ENCODE measurements around the gene REC8.

Gene REC8

GRCh38 chr14:24159777-24160498 lies 11.9 kb upstream of the REC8 start:
- DNase-seq (ENCODE audit: extremely low read depth in 1 of 2, low read depth in 1 of 2) = no peak

- no peak for DNase-seq (ENCODE audit: extremely low read depth in 1 of 2, low read depth in 1 of 2)
Measured at GRCh38 chr14:24160499-24160849, 11.4 kb upstream of the REC8 start.

GRCh38 chr14:24160850-24161804 lies 10.8 kb upstream of the REC8 start, which contains the start of gene IRF9:
TSS of gene IRF9 (plus strand) at chr14:24161265. CDS start at chr14:24162145, 880 bp downstream.
- DNase-seq (ENCODE audit: extremely low read depth in 1 of 2, low read depth in 1 of 2) = peak; percentile 88 to 92

- no peak for DNase-seq (ENCODE audit: extremely low read depth in 1 of 2, low read depth in 1 of 2)
Measured at GRCh38 chr14:24162093-24162492, 9.8 kb upstream of the REC8 start.

GRCh38 chr14:24164518-24164991 lies 7.3 kb upstream of the REC8 start:
- DNase-seq (ENCODE audit: extremely low read depth in 1 of 2, low read depth in 1 of 2) = no peak

- DNase-seq (ENCODE audit: extremely low read depth in 1 of 2, low read depth in 1 of 2) = no peak
Measured at GRCh38 chr14:24165785-24166184, 6.1 kb upstream of the REC8 start.

GRCh38 chr14:24167469-24168114 lies 4.3 kb upstream of the REC8 start:
- DNase-seq (ENCODE audit: extremely low read depth in 1 of 2, low read depth in 1 of 2) = no peak

GRCh38 chr14:24172261-24172860 lies 481 bp downstream of the REC8 start:
- no peak for DNase-seq (ENCODE audit: extremely low read depth in 1 of 2, low read depth in 1 of 2)

- DNase-seq (ENCODE audit: extremely low read depth in 1 of 2, low read depth in 1 of 2) = no peak
Measured at GRCh38 chr14:24172871-24173281, 996 bp downstream of the REC8 start.

GRCh38 chr14:24176599-24176998 lies 4.7 kb downstream of the REC8 start:
- no peak for DNase-seq (ENCODE audit: extremely low read depth in 1 of 2, low read depth in 1 of 2)

- no peak for DNase-seq (ENCODE audit: extremely low read depth in 1 of 2, low read depth in 1 of 2)
Measured at GRCh38 chr14:24177041-24177825, 5.4 kb downstream of the REC8 start.

GRCh38 chr14:24177891-24178290 lies 6.0 kb downstream of the REC8 start:
- DNase-seq (ENCODE audit: extremely low read depth in 1 of 2, low read depth in 1 of 2) = no peak

GRCh38 chr14:24178399-24179178 lies 6.7 kb downstream of the REC8 start:
- DNase-seq (ENCODE audit: extremely low read depth in 1 of 2, low read depth in 1 of 2) = no peak

- no peak for DNase-seq (ENCODE audit: extremely low read depth in 1 of 2, low read depth in 1 of 2)
Measured at GRCh38 chr14:24179294-24179960, 7.5 kb downstream of the REC8 start.

GRCh38 chr14:24179961-24180796 lies 8.3 kb downstream of the REC8 start:
- DNase-seq (ENCODE audit: extremely low read depth in 1 of 2, low read depth in 1 of 2) = no peak

GRCh38 chr14:24181371-24182077 lies 9.6 kb downstream of the REC8 start:
- DNase-seq (ENCODE audit: extremely low read depth in 1 of 2, low read depth in 1 of 2) = no peak

All from stimulated activated CD8-positive, alpha-beta memory T cell treated with anti-CD3 and anti-CD28 coated beads, Interleukin-7, amount 100 ng/mL, for 48 hours (primary cell).